Effector CD8-positive, alpha-beta T cell (primary cell): ENCODE results near the gene MYO1C.
"Not testable (repeated sequence)": the region's sequence is repeated elsewhere in the genome, so short reads cannot be mapped to it uniquely, and the experiment has no call there.

Experiments
- DNase-seq: peaks from one replicate; lab custom pipeline; 2025; lab: John Stamatoyannopoulos, UW

Gene MYO1C

DNA sequence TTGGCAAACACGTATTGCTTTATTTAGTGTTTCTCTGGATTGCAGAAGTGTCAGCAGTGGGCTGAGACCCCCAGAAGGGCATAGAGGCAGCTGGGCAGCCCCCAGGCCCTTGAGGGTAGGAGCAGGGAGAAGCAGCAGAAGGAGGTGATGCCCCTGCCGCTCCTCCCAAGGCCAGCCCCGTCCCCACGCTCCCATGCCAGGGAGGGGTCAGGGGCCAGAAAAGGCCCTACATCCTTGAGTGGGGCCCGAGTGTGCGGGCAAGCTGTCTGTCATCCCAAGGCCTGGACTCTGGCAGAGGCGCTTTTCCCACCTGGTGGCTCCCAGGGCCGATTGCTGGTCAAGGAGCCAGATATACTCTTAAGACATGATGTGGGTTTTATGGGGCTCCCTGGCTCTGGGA is 28.3 kb downstream of the MYO1C start:
- DNase-seq, result no peak

- no peak for DNase-seq
Observed at GRCh38 chr17:1462164-1463112, 30.0 kb downstream of the MYO1C start.

DNA sequence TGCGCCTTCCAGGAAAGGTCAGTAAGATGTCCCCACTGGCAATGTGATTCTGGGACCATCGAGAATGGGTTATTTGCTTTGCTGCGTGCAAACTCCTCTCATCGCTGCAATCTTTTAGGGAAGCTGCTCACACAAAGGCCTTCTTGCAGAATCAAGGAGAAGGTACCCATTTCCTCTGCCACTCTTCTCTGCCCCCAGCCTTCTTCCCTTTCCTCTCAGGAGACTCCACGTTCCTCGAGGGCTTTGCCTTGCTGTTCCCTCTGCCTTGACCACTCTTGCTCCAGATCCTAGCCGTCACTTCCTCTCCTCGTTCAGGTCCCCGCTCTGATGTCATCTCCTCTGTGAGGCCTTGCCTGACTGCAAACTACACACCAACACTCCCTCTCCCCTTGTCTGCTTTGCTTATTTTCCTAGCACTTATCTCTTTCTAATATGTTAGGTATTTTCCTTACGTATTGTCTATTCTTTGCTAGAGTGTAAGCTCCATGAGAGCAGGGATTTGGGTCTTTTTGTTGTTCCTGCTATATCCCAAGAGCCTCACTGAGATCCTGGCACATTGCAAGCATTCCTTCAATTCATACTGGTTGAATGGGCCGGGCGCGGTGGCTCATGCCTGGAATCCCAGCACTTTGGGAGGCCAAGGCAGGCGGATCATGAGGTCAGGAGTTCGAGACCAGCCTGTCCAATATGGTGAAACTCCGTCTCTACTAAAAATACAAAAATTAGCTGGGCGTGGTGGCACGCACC is 31.1 kb downstream of the MYO1C start:
- no peak for DNase-seq

DNA sequence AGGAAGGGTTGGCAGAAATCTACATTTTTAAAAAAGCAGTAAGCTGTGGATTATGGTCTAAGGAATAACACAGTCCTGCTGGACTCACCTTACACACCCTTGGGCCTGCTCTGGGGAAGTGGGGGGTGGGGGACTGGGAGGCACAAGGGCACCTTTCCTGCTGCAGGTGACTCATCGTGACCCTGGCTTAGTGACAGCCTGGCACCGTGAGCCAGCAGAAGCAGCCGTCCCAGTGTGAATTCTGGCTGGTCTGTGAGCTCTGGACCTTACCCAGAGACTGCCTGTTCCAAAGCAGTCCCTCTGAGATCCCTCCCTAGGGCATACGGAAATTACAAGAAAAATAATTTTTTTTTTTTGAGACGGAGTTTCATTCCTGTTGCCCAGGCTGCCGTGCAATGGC is 32.3 kb downstream of the MYO1C start:
- DNase-seq, result no peak

GRCh38 chr17:1455797-1456599 is 36.5 kb downstream of the MYO1C start, which contains the start of gene CRK:
Gene CRK, minus strand, starts transcription at chr17:1456232. Its CDS starts 115 bp downstream, at chr17:1456117.
- peak; percentile 98 for DNase-seq

- peak; percentile 33 for DNase-seq
Observed at GRCh38 chr17:1455291-1455796, 37.1 kb downstream of the MYO1C start.

GRCh38 chr17:1454541-1454940 is 37.9 kb downstream of the MYO1C start:
- no peak for DNase-seq

GRCh38 chr17:1453694-1454093 is 38.8 kb downstream of the MYO1C start:
- DNase-seq, result not testable (repeated sequence)

DNA sequence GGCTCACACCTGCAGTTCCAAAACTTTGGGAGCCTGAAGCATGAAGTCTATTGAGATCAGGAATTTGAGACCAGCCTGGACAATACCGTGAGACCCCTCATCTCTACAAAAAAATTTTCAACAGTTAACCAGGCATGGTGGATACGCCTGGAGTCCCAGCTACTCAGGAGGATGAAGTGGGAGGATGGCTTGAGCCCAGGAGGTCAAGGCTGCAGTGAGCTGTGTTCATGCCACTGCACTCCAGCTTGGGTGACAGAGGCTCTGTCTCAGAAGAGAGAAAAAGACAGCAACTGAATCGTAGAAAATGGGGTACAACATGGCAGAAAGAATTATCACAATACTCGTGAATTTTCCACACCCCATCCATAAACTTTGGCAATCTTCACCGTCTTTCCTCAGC is 39.6 kb downstream of the MYO1C start:
- no peak for DNase-seq

DNA sequence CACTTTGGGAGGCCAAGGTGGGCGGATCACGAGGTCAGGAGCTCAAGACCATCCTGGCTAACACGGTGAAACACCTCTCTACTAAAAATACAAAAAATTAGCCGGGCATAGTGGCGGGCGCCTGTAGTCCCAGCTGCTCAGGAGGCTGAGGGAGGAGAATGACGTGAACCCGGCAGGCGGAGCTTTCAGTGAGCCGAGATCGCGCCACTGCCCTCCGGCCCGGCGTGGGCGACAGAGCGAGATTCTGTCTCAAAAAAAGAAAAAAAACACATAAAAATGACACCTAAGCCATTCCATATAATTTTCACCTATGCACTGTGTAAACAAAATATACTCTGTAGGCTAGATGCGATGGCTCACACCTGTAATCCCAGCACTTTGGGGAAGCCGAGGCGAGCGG is 42.2 kb downstream of the MYO1C start:
- DNase-seq, result not testable (repeated sequence)

DNA sequence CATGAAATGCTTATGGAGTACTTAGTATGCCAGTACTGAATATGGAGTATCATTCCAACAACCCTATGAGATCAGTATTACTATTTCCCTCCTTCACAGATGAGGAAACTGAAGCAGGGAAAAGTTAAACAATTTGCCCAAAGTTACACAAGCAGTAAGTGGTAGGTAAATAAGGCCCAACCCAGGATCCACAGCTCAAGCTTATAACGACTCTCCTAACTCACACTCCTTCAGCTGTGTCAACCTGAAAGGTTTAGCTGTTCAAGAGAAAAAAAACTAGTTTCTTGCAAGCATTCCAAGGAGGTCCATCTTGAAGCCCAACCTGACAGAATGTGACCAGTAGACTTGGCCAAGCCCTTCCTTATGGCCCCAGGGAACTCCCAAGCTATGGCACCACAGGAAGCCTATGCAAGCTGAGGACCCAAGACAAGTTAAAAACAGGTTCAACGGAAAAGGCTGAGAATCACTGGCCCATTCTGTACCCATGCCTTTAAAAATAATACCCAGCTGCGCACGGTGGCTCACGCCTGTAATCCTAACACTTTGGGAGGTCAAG is 43.0 kb downstream of the MYO1C start:
- DNase-seq, result no peak

GRCh38 chr17:1447052-1447451 is 45.4 kb downstream of the MYO1C start:
- no peak for DNase-seq

DNA sequence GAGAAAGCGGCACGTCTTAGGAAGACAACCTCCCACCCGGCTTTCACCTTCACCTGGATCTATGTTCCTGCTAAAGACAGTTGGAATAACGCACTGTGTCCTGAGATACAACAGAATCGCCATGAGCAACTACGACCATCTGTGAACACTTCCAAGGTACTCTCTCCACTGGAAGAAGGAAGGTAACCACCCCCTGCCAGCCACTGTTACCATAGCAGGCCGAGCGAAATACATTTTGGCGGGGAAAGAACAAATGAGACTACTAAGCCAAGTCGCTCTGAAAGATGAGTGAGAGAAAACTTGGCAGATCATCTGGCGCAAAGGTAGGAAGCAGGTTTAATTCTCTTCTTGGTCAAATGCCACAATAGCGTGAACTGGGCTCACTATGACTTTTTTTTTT is 46.3 kb downstream of the MYO1C start:
- no peak for DNase-seq

DNA sequence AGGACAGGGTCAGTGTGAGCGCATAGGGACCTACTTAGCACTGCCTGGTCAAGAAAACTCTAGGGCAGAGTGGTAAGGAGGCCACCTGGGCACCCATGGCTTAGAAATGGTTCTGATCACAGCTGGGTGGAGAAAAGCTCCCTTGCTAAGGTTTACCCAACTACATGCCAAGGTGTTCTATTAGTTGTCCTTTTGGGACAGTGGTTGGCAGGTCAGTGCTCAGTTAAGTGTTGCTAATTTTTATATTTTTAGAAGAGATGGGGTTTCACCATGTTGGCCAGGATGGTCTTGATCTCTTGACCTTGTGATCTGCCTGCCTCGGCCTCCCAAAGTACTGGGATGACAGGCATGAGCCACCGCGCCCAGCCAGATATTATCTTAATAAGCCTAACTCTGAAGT is 46.8 kb downstream of the MYO1C start:
- DNase-seq, result not testable (repeated sequence)

DNA sequence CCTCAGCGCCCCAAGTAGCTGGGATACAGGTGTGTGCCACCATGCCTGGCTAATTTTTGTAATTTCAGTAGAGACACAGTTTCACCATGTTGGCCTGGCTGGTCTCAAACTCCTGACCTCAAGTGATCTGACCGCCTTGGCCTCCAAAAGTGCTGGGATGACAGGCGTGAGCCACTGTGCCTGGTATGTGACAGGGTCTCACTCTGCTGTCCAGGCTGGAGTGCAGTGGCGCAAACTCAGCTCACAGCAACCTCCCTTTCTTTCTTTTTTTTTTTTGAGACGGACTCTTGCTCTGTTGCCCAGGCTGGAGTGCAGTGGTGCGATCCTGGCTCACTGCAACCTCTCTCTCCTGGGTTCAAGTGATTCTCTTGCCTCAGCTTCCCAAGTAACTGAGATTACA is 49.8 kb downstream of the MYO1C start:
- not testable (repeated sequence) for DNase-seq

GRCh38 chr17:1442187-1442586 is 50.3 kb downstream of the MYO1C start:
- no peak for DNase-seq

DNA sequence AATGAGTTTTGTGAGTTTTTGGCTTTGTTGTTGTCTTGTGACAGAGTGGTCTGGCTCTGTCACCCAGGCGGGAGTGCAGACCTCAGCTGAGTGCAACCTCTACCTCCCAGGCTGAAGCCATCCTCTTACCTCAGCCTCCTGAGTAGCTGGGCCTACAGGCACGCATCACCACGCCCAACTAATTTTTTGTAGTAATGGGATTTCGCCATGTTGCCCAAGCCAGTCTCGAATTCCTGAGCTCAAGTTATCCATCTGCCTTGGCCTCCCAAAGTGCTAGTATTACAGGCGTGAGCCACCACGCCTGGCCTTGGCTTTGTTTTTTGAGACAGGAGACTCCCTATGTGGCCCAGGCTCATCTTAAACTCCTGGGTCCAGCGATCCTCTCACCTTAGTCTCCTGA is 51.6 kb downstream of the MYO1C start:
- no peak for DNase-seq

- no peak for DNase-seq
Observed at GRCh38 chr17:1438593-1439083, 53.8 kb downstream of the MYO1C start.

GRCh38 chr17:1435326-1435725 is 57.2 kb downstream of the MYO1C start:
- DNase-seq, result no peak

- no peak for DNase-seq
Observed at GRCh38 chr17:1434150-1434549, 58.3 kb downstream of the MYO1C start.

GRCh38 chr17:1431631-1432104 is 60.8 kb downstream of the MYO1C start:
- DNase-seq, result no peak
